ENCODE results near the gene CRISPLD2.

Gene CRISPLD2

DNA sequence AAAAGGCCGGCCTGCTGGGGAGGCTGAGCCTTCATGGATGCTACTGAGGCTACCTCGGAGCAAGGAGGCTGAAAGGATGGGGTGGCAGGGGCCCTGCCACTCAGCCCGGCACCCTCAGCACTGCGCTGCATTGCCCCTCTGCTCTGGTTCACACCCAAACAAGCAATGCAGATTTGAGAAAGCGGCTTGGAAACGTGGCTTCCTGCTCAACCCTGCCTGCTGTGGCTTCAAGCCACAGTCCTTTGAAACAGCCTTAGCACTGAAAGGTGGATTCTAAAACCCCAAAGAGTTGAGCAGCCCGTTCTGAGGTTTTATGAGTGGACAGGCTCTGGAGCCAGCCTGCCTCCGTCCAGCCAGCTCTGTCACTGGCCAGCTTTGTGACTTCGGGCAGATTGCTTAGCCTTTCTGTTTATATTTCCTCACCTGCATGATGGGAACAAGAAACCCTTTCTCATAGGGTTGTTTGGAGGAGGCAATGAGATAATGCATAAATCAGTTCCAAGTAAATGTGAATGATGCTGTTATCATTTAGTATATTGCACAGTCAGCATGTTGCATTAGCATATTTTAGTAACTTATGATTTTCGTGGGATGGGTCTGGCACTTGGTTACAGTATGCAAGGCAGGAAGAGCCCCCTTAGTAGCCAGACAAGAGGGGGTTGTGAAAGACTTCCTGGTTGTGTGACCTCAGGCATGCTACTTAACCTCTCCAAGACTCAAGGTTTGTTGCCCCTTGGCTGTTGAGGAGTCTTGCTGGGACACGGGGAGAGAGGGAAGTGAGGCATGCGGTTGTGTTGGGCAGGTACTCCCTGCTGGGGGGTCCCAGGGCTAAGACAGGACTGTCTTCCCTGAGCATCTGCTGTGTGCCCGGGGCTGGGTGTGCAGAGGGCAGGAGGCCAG, 23.6 kb downstream of the CRISPLD2 start:
- H2AFZ ChIP-seq (ENCODE audit: low read length) = no peak overlapping the region
- H3K4me1 ChIP-seq (ENCODE audit: low read length) = no peaks in the 10 kb centered on the region
- peaks cover 83% of the 10 kb centered on the region for H3K27me3 ChIP-seq (replicated peaks; ENCODE audit: insufficient read depth, low read length)
- H3K9me3 ChIP-seq (replicated peaks; ENCODE audit: insufficient read depth, low read length) = no peaks in the 10 kb centered on the region
- no peak overlapping the region for H3K4me3 ChIP-seq (ENCODE audit: low read length)
- H3K9ac ChIP-seq (ENCODE audit: low read length) = no peak overlapping the region
- H3K36me3 ChIP-seq (replicated peaks; ENCODE audit: insufficient read depth, low read length) = no peaks in the 10 kb centered on the region
- no peaks in the 10 kb centered on the region for H3K9me2 ChIP-seq (replicated peaks; ENCODE audit: insufficient read depth, low read length)
- H3K27ac ChIP-seq (ENCODE audit: low read length) = no peak overlapping the region
- TF ChIP-seq CTCF (IDR thresholded peaks at IDR 0.05; ENCODE audit: low read length) (no peak), EZH2 (optimal IDR thresholded peaks at IDR 0.05; ENCODE audit: low read depth, low read length) (no peak), EZH2phosphoT487 (IDR thresholded peaks at IDR 0.05; ENCODE audit: low read length) (no peak)
- H4K20me1 ChIP-seq (ENCODE audit: insufficient read depth, low read length) = no peaks in the 10 kb centered on the region
- no peaks in the 10 kb centered on the region for H3F3A ChIP-seq (ENCODE audit: insufficient read depth, low read length)
- H3K79me2 ChIP-seq (ENCODE audit: low read length) = no peaks in the 10 kb centered on the region
- H3K4me2 ChIP-seq (ENCODE audit: low read depth, low read length) = no peak overlapping the region
- no peak for DNase-seq

GRCh38 chr16:84844049-84844350, 24.2 kb downstream of the CRISPLD2 start:
- H3K9me2 ChIP-seq (replicated peaks; ENCODE audit: insufficient read depth, low read length) = no peaks in the 10 kb centered on the region
- no peaks in the 10 kb centered on the region for H3K36me3 ChIP-seq (replicated peaks; ENCODE audit: insufficient read depth, low read length)
- H3K4me3 ChIP-seq (ENCODE audit: low read length) = no peak overlapping the region
- H3K4me2 ChIP-seq (ENCODE audit: low read depth, low read length) = no peak overlapping the region
- peaks cover 83% of the 10 kb centered on the region for H3K27me3 ChIP-seq (replicated peaks; ENCODE audit: insufficient read depth, low read length)
- H3F3A ChIP-seq (ENCODE audit: insufficient read depth, low read length) = no peaks in the 10 kb centered on the region
- TF ChIP-seq CTCF (IDR thresholded peaks at IDR 0.05; ENCODE audit: low read length) (no peak), EZH2 (optimal IDR thresholded peaks at IDR 0.05; ENCODE audit: low read depth, low read length) (no peak), EZH2phosphoT487 (IDR thresholded peaks at IDR 0.05; ENCODE audit: low read length) (no peak)
- no peak overlapping the region for H3K9ac ChIP-seq (ENCODE audit: low read length)
- H3K79me2 ChIP-seq (ENCODE audit: low read length) = no peaks in the 10 kb centered on the region
- H2AFZ ChIP-seq (ENCODE audit: low read length) = no peak overlapping the region
- H3K4me1 ChIP-seq (ENCODE audit: low read length) = no peaks in the 10 kb centered on the region
- H4K20me1 ChIP-seq (ENCODE audit: insufficient read depth, low read length) = no peaks in the 10 kb centered on the region
- no peaks in the 10 kb centered on the region for H3K9me3 ChIP-seq (replicated peaks; ENCODE audit: insufficient read depth, low read length)
- no peak for DNase-seq
- no peak overlapping the region for H3K27ac ChIP-seq (ENCODE audit: low read length)

- Histone ChIP-seq H3K4me2 (ENCODE audit: low read depth, low read length) (no peak overlapping the region), H3K4me3 (ENCODE audit: low read length) (no peak overlapping the region), H3K9me3 (replicated peaks; ENCODE audit: insufficient read depth, low read length) (no peaks in the 10 kb centered on the region), H3K27ac (ENCODE audit: low read length) (no peak overlapping the region), H3K79me2 (ENCODE audit: low read length) (no peaks in the 10 kb centered on the region), H3K9me2 (replicated peaks; ENCODE audit: insufficient read depth, low read length) (no peaks in the 10 kb centered on the region), H3K9ac (ENCODE audit: low read length) (no peak overlapping the region), H3F3A (ENCODE audit: insufficient read depth, low read length) (no peaks in the 10 kb centered on the region), H2AFZ (ENCODE audit: low read length) (no peak overlapping the region), H3K36me3 (replicated peaks; ENCODE audit: insufficient read depth, low read length) (no peaks in the 10 kb centered on the region), H3K4me1 (ENCODE audit: low read length) (no peaks in the 10 kb centered on the region), H3K27me3 (replicated peaks; ENCODE audit: insufficient read depth, low read length) (peaks cover 82% of the 10 kb centered on the region), H4K20me1 (ENCODE audit: insufficient read depth, low read length) (no peaks in the 10 kb centered on the region)
- TF ChIP-seq EZH2phosphoT487 (IDR thresholded peaks at IDR 0.05; ENCODE audit: low read length) (no peak), EZH2 (optimal IDR thresholded peaks at IDR 0.05; ENCODE audit: low read depth, low read length) (no peak), CTCF (IDR thresholded peaks at IDR 0.05; ENCODE audit: low read length) (no peak)
- DNase-seq = no peak
These were observed 25.0 kb downstream of the CRISPLD2 start for GRCh38 chr16:84844559-84845495.
